ENCODE results near the gene HS1BP3.

- TF ChIP-seq EZH2phosphoT487 (IDR thresholded peaks at IDR 0.05; ENCODE audit: borderline replicate concordance, low read length), result no peak
- TF ChIP-seq, protein P1, sequence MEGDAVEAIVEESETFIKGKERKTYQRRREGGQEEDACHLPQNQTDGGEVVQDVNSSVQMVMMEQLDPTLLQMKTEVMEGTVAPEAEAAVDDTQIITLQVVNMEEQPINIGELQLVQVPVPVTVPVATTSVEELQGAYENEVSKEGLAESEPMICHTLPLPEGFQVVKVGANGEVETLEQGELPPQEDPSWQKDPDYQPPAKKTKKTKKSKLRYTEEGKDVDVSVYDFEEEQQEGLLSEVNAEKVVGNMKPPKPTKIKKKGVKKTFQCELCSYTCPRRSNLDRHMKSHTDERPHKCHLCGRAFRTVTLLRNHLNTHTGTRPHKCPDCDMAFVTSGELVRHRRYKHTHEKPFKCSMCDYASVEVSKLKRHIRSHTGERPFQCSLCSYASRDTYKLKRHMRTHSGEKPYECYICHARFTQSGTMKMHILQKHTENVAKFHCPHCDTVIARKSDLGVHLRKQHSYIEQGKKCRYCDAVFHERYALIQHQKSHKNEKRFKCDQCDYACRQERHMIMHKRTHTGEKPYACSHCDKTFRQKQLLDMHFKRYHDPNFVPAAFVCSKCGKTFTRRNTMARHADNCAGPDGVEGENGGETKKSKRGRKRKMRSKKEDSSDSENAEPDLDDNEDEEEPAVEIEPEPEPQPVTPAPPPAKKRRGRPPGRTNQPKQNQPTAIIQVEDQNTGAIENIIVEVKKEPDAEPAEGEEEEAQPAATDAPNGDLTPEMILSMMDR (conservative IDR thresholded peaks at IDR 0.05; ENCODE audit: low read depth, low read length), result no peak
These were observed 79.7 kb downstream of the HS1BP3 start for GRCh38 chr2:20571231-20571630.

Measured in PC-3 (cell line).